GM18511 (cell line): ENCODE data around the gene SH3BGRL3.
"Not testable (repeated sequence)": the region's sequence is repeated elsewhere in the genome, so short reads cannot be mapped to it uniquely, and the experiment has no call there.

Experiments
- ATAC-seq: cut with Tn5 transposase; IDR thresholded peaks from one replicate; pipeline ENCODE4 v1.9.1; 2021; ENCODE audit warnings: mild to moderate bottlenecking, moderate library complexity; ENCODE audit not compliant: unreplicated experiment

SH3BGRL3 gene

DNA sequence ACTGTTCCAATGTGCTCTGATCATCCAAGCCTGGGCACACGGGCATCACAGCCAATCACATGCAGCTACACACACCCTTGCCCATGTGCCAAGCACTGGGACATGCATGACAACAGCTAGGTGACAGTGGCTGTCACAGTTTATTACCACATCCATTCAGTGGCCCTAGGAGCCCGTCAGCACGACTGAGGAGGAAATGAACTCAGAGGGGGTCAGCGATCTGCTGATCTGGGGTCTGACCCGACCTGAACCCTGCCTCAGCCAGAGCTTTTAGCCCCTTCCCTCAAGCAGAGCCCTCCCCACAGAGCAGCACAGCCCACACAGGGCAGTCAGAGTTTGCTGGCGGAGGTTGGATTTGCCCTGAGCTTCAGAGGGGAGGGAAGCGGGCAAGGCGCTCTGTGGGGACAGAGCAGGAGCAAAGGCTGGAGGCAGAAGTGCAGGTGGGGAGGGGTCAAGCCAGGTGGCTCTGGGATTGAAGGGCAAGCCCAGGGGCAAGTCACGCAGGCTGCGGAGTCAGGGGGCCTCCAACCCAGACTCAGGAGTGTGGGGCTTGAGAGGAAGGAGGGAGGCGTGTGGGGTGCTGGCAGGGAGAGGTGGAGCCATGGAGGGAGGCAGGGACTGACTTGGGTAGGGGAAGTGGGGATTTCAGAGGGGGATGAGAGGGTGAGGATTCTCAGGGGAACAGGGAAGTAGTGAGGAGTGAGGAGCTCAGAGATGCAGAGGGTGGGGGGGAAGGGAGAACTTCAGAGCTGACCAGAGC, 10.4 kb downstream of the SH3BGRL3 start:
- ATAC-seq, result no peak

DNA sequence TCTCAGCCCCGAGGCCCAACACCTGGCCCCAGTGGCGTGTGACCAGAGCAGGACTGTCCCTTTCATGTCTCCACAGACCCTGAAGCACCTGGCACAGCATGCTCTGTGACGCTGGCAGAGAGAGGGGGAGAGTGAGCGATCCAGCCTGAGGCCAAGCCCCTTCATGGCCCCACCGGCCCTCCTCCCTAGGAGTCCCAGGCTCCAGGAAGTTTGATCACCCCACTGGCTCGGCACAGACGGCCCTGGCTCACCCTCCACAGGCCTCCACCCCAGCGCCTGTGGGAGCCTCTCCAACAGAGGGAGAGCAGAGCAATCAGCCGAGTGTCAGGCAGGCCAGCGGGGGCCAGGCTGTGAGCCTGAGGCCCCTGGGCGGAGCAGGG, 11.0 kb downstream of the SH3BGRL3 start:
- no peak for ATAC-seq

- ATAC-seq, result no peak
Measured at GRCh38 chr1:26291433-26291832, 11.5 kb downstream of the SH3BGRL3 start.

DNA sequence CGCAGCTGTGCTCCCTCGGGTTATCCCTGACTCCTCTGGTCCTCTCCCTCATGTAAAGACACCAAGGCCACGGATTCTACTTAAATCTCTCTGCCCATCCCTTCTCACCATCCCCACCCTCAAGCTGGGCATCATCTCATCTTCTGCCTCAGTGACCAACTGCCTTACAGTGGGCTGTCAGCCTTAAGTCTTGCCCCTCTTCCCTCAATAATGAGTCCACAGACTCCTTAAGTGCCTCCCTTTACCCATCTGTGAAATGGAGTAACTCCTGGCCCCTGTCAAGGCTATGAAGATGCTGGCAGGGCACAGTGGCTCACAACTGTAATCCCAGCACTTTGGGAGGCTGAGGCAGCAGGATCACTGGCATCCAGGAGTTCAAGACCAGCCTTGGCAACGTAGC, 12.1 kb downstream of the SH3BGRL3 start:
- ATAC-seq, result no peak

DNA sequence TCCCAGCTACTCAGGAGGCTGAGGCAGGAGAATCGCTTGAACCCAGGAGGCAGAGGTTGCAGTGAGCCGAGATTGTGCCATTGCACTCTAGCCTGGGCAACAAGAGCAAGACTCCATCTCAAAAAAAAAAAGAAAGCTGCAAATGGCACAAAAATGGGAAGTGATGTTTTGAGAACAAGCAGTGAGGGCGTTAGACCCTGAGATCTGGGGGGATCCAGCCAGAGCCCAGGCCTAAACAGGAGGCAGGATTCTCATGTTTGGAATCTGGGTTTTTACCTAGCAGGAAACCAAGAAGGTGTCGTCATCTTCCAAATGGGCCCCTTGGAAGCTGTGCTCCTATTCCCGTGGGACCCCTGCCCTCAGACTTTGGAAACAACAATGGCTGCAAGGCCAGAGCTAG, 12.8 kb downstream of the SH3BGRL3 start:
- not testable (repeated sequence) for ATAC-seq

GRCh38 chr1:26293911-26294463, 14.1 kb downstream of the SH3BGRL3 start:
- ATAC-seq, result no peak

GRCh38 chr1:26295194-26296138, 15.6 kb downstream of the SH3BGRL3 start:
- no peak for ATAC-seq

GRCh38 chr1:26296340-26297056, 16.6 kb downstream of the SH3BGRL3 start:
- ATAC-seq, result no peak

- no peak for ATAC-seq
Measured at GRCh38 chr1:26297057-26297790, 17.3 kb downstream of the SH3BGRL3 start.

DNA sequence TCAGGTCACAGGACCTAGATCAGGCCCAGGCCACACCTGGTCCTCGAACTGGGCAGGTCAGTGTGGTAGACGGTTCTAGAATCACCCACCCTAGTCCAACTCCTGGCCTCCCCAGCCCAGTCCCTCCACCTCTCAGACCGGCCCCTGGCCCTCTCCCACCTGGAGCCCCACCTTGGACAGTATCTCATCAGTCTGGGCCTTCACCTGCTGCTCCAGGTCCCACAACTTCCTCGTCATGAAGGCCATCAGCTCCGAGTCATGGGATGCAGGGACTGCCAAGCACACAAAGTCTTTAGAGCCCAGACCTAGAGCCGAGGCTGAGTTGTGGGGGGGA, 17.9 kb downstream of the SH3BGRL3 start:
- no peak for ATAC-seq

- no peak for ATAC-seq
Measured at GRCh38 chr1:26300578-26301275, 20.8 kb downstream of the SH3BGRL3 start.

- ATAC-seq, result no peak
Measured at GRCh38 chr1:26302733-26303405, 23.0 kb downstream of the SH3BGRL3 start.

- peak; percentile 11 for ATAC-seq
Measured at GRCh38 chr1:26305667-26306289, 25.9 kb downstream of the SH3BGRL3 start.

- peak; percentile 99 for ATAC-seq
Measured at GRCh38 chr1:26306290-26307229, 26.7 kb downstream of the SH3BGRL3 start, which contains the start of gene UBXN11. UBXN11 (minus strand) TSS chr1:26306636; CDS start chr1:26302883, 3,753 bp downstream.

DNA sequence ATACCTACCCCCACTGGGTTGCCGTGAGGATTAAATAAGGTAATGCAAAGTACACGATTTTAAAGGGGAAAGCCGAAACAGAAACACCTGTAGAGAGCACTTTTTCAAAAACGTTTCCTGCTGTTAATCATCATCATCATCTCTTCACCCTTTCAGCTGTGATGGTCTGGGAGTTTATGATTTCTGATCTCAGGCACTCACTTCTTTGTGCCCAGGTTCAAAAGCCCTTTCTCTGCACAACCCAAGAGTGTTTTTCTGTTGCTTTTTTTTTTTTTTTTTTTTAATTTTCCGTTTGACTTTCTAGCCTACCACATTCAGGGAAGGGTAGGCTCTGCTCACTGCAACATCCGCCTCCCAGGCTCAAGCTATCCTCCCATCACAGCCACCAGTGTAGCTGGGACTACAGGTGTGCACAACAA, 27.5 kb downstream of the SH3BGRL3 start:
- ATAC-seq, result no peak

GRCh38 chr1:26307966-26308899, 28.3 kb downstream of the SH3BGRL3 start:
- not testable (repeated sequence) for ATAC-seq
